AG09309 (cell line): Measurements from ENCODE around the gene SLC30A9.

ENCODE experiments used
- DNase-seq: peaks from one replicate; pipeline ENCODE4 v3.0.0-alpha.2; 2010; ENCODE audit warnings: low read depth
- H3K4me3 ChIP-seq: 2 replicates; pipeline ENCODE4 v1.5.1; 2011; ENCODE audit warnings: mild to moderate bottlenecking, low read depth, low read length, moderate library complexity; ENCODE audit not compliant: control insufficient read depth
- TF ChIP-seq, protein P1 (sequence below): IDR thresholded peaks from 2 replicates; pipeline ENCODE4 v1.5.1; 2011; ENCODE audit warnings: mild to moderate bottlenecking, low read depth, low read length, inconsistent platforms; ENCODE audit not compliant: insufficient read depth, control insufficient read depth; ENCODE audit errors: missing control alignments

SLC30A9 gene

DNA sequence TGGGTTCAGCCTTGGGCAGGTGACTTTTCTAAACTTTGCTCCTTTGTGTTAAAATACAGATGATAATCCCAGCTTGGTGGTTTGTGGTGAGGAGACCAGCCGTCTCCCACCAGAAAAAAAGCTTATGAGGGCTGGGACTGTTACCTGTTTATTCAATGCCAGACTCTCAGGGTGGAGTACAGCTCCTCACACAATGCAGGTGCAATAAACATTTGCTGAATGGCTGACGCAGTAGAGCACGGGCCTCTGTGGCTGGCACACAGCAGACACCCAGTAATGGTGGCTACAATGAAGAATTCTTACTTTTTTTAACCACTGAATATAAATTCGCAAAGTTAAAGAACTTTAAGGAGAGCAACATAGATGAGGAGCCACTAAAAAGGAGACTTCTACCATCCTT is 131.9 kb downstream of the SLC30A9 start:
- no peak overlapping the region for H3K4me3 ChIP-seq
- TF ChIP-seq, protein P1, sequence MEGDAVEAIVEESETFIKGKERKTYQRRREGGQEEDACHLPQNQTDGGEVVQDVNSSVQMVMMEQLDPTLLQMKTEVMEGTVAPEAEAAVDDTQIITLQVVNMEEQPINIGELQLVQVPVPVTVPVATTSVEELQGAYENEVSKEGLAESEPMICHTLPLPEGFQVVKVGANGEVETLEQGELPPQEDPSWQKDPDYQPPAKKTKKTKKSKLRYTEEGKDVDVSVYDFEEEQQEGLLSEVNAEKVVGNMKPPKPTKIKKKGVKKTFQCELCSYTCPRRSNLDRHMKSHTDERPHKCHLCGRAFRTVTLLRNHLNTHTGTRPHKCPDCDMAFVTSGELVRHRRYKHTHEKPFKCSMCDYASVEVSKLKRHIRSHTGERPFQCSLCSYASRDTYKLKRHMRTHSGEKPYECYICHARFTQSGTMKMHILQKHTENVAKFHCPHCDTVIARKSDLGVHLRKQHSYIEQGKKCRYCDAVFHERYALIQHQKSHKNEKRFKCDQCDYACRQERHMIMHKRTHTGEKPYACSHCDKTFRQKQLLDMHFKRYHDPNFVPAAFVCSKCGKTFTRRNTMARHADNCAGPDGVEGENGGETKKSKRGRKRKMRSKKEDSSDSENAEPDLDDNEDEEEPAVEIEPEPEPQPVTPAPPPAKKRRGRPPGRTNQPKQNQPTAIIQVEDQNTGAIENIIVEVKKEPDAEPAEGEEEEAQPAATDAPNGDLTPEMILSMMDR, result no peak
- DNase-seq, result no peak

DNA sequence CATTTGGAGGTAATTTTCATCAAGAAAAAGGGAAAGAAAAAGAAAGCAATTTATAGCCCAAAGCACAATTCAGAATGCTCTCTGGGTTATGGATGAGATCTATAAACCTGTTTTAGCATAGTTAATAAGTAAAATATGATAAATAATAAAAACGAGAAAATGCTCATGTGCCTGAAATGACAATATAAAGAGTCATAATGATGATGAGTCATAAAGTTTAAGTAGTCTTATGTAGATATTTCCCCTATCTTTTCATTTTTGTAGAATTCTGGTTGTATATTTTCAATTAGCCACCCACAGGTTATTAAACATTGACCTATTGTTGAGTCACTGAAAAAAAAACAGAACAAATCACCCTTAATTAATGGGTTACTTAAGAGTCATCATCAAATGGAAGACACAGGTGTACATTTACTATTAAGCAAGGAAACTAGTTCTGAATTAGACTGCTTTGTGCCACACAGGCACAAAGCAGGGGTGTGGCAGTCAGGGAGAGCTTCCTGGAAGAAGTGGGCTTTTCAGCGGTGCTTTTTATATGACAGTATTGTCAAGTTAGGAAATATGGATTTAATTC is 132.8 kb downstream of the SLC30A9 start:
- DNase-seq, result no peak
- no peak overlapping the region for H3K4me3 ChIP-seq
- TF ChIP-seq, protein P1, result no peak

DNA sequence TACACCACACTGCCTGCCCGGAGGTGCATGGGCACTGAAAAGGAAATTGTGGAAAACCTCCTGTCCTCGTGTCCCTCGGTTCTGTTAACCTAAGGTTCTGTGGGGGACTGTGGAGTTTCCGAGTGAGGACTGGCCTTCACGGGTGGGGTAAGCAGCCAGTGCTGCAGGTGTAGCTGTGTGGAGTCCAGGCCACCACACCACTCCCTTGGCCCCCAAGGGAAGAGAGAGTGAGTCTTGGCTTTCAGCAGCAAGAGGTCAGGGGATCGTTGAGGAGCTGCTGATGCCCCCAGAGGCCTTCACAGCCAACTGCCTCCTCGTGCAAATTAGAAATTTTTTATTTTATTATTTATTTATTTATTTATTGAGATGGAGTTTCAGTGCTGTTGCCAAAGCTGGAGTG is 141.8 kb downstream of the SLC30A9 start:
- TF ChIP-seq, protein P1, result no peak

DNA sequence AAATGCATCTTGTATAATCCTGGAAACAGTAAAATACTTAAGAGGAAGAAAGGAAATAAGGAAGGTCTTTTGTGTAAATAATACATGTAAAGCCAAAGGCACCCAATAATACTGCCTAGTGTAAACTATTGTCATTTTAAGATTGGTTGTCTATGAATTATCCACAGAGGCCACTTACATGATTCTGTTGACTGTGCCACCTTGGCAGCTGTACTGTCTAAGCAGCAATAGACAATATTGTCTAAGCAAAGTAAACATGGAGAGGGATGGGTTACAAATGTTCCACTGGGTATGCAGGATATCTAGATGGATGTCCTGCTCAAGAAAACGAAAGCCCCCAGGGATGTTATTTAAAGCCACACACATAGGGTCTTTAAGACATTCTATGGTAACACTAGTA is 142.7 kb downstream of the SLC30A9 start:
- TF ChIP-seq, protein P1, result no peak
- DNase-seq, result no peak
- H3K4me3 ChIP-seq, result no peak overlapping the region

More for the DNA sequence above, 141.8 kb downstream of the SLC30A9 start:
- DNase-seq, result no peak
- H3K4me3 ChIP-seq, result no peak overlapping the region

DNA sequence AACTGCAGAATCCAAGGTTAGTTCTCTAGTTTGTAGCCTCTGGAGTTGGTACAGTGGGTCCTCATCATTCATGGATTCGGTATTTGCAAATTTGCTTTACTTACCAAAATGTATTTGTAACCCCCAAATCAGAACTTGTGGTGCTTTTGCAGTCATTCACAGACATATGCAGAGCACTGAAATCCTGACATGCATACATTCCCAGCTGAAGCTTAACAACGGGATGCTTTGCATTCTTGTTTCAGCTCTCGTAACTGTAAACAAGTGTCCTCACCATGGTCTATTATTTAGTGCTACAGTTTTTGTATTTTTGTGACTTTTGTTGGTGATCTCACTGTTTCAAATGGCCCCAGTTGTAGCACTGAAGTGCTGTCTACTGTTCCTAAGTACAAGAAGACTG is 146.0 kb downstream of the SLC30A9 start:
- DNase-seq, result no peak
- TF ChIP-seq, protein P1, result no peak
- H3K4me3 ChIP-seq, result no peak overlapping the region
